ENCODE results near the gene MYG1. TPM values are rescaled to one million over a fixed set of nuclear protein-coding genes. Genes with fewer than 3 reads are reported as not detected.

MYG1 gene
- total and polyA plus RNA-seq, 2 of the 13 experiments (the other 11 are each of a cell fraction or from before 2014, with no cell fraction given): 38.6 to 58.0 TPM

DNA sequence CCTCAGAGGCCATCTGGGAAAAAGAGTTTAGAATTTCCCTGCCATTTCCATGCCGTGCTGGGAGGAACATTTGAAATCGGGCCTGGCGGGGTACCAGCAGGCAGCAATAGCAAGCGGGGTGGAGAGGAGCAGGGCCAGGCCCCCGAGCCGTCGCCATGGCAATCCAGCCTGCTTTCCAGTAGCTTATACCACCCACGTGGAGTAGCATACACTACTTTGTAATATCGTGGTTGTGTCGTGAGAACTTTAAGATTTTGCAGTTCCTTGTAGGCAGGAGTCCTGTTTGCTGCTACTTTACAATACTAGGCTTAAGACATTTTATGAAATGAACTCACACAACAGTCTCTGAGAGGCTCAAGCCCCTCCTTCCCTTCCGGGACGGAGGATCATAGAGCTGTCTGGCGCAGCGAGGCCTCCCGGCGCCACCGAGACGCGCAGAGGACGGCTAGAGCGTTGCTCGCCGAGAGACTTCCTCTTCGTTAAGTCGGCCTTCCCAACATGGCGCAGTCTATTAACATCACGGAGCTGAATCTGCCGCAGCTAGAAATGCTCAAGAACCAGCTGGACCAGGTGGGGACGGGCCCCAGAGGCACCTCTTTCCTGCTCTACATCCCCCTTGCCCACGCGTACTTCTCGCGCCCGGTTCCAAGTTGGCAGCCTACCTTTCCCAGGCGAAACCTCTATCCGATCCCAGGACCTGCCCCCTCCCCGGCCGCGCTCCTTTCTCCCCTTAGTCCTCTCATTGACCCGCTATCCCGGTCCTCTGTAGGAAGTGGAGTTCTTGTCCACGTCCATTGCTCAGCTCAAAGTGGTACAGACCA is 4.2 kb upstream of the MYG1 start, which contains the start of gene PFDN5 (continued):
- TF ChIP-seq ZBTB37 (CRISPR knock-in tag; IDR thresholded peaks at IDR 0.05) (no peak), HNRNPLL (IDR thresholded peaks at IDR 0.05; ENCODE audit: low read depth, low read length, poor library complexity, severe bottlenecking) (peak; percentile 60), SMYD3 (CRISPR knock-in tag; IDR thresholded peaks at IDR 0.05) (no peak), CSRNP2 (CRISPR knock-in tag; conservative IDR thresholded peaks at IDR 0.05; ENCODE audit: low read depth) (no peak), HNF4G (IDR thresholded peaks at IDR 0.05; ENCODE audit: borderline replicate concordance, low read depth, low read length) (no peak), HNF4G (CRISPR knock-in tag; IDR thresholded peaks at IDR 0.05; ENCODE audit: borderline replicate concordance, low read depth) (no peak), RCOR2 (CRISPR knock-in tag; IDR thresholded peaks at IDR 0.05) (no peak), MAZ (IDR thresholded peaks at IDR 0.05; ENCODE audit: borderline replicate concordance, low read depth, low read length) (0 out of 2 replicates have a peak, but pooled peaks have one; percentile 30), MAZ (CRISPR knock-in tag; IDR thresholded peaks at IDR 0.05; ENCODE audit: low read depth) (peak; percentile 36; the same call in 1 of the 2 replicates), PTBP1 (IDR thresholded peaks at IDR 0.05; ENCODE audit: low read depth, low read length, poor library complexity, severe bottlenecking) (no peak), MED13 (CRISPR knock-in tag; IDR thresholded peaks at IDR 0.05) (no peak), ZNF687 (CRISPR knock-in tag; IDR thresholded peaks at IDR 0.05) (peak; percentile 79), KDM1A (CRISPR knock-in tag; IDR thresholded peaks at IDR 0.05) (no peak)
- TF ChIP-seq, protein P1, sequence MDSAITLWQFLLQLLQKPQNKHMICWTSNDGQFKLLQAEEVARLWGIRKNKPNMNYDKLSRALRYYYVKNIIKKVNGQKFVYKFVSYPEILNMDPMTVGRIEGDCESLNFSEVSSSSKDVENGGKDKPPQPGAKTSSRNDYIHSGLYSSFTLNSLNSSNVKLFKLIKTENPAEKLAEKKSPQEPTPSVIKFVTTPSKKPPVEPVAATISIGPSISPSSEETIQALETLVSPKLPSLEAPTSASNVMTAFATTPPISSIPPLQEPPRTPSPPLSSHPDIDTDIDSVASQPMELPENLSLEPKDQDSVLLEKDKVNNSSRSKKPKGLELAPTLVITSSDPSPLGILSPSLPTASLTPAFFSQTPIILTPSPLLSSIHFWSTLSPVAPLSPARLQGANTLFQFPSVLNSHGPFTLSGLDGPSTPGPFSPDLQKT (CRISPR knock-in tag; IDR thresholded peaks at IDR 0.05; ENCODE audit: borderline replicate concordance): no peak
- TF ChIP-seq, protein P2, sequence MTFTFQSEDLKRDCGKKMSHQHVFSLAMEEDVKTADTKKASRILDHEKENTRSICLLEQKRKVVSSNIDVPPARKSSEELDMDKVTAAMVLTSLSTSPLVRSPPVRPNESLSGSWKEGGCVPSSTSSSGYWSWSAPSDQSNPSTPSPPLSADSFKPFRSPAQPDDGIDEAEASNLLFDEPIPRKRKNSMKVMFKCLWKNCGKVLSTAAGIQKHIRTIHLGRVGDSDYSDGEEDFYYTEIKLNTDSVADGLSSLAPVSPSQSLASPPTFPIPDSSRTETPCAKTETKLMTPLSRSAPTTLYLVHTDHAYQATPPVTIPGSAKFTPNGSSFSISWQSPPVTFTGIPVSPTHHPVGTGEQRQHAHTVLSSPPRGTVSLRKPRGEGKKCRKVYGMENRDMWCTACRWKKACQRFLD (CRISPR knock-in tag; IDR thresholded peaks at IDR 0.05; ENCODE audit: borderline replicate concordance): no peak

Data from HepG2 (cell line).